ENCODE data around the gene LTB4R. TPM values are rescaled to one million over a fixed set of nuclear protein-coding genes. Genes with fewer than 3 reads are reported as not detected.

The LTB4R gene
- total RNA-seq, 1 donor, result 1.5 TPM

DNA sequence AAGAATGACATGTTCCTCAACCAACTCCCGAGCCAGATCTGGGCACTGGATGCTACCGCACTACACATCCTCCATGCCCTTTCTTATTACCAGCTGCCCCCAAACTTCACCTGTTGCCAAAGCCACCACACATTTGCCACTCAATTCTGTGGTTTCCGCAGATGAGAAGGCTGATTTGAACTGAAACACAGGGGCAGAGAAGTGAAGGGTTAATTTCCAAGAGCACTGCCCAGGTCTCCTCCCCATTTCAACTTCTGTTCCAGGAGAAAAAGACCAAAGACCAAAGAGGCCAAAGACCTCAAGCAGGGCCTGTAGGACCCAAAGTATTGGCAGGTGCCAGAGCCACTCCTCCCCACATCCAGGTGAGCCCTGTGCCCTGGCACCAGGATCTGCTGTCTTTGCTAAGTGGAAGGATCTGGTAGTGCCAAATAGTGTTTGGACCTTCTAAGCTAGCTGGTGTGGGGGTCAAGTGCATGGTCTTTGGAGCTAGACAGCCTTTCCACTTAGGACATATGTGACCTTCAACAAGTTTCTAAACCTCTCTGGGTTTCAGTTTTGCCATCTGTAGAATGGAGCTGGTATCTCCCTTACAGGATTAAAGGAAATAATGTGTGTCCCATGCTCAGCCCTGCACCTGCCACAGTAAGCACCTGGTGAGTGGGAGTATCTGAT lies 19.7 kb upstream of the LTB4R start:
- H3K4me3 ChIP-seq (ENCODE audit: low read depth, low read length), result no peak overlapping the region
- DNase-seq (ENCODE audit: low read depth), result no peak
- TF ChIP-seq CTCF (IDR thresholded peaks at IDR 0.05; ENCODE audit: insufficient read depth, low read length), result no peak

GRCh38 chr14:24292118-24292807 lies 19.0 kb upstream of the LTB4R start:
- no peak for TF ChIP-seq CTCF (IDR thresholded peaks at IDR 0.05; ENCODE audit: insufficient read depth, low read length)
- no peak for DNase-seq (ENCODE audit: low read depth)
- no peak overlapping the region for H3K4me3 ChIP-seq (ENCODE audit: low read depth, low read length)

- H3K4me3 ChIP-seq (ENCODE audit: low read depth, low read length), result no peak overlapping the region
- TF ChIP-seq CTCF (IDR thresholded peaks at IDR 0.05; ENCODE audit: insufficient read depth, low read length), result no peak
- DNase-seq (ENCODE audit: low read depth), result no peak
Observed at GRCh38 chr14:24293525-24293924, 17.8 kb upstream of the LTB4R start.

- peak; percentile 75 for TF ChIP-seq CTCF (IDR thresholded peaks at IDR 0.05; ENCODE audit: insufficient read depth, low read length)
- DNase-seq (ENCODE audit: low read depth), result peak; percentile 93
- H3K4me3 ChIP-seq (ENCODE audit: low read depth, low read length), result no peak overlapping the region
Observed at GRCh38 chr14:24296341-24297157, 14.8 kb upstream of the LTB4R start.

- H3K4me3 ChIP-seq (ENCODE audit: low read depth, low read length), result no peak overlapping the region
- TF ChIP-seq CTCF (IDR thresholded peaks at IDR 0.05; ENCODE audit: insufficient read depth, low read length), result peak; percentile 41
- peak; percentile 27 for DNase-seq (ENCODE audit: low read depth)
Observed at GRCh38 chr14:24297190-24297964, 13.9 kb upstream of the LTB4R start.

GRCh38 chr14:24298892-24299254 lies 12.4 kb upstream of the LTB4R start:
- peak overlapping the region; percentile 99 for H3K4me3 ChIP-seq (ENCODE audit: low read depth, low read length)
- TF ChIP-seq CTCF (IDR thresholded peaks at IDR 0.05; ENCODE audit: insufficient read depth, low read length), result no peak
- DNase-seq (ENCODE audit: low read depth), result peak; percentile 55

Data from fibroblast of the aortic adventitia (primary cell).